OCI-LY1 (cell line): ENCODE data around the gene LRRC8D.

Experiments
- H2AFZ ChIP-seq: fragments of 200-600 bp; sonication (generic), shearing (Covaris generic); 2 replicates; pipeline ENCODE4 v1.6.0; 2014; ENCODE audit warnings: antibody characterized with exemption, mild to moderate bottlenecking, low read length
- H3F3A ChIP-seq: fragments of 200-600 bp; sonication (generic), shearing (Covaris generic); 2 replicates; pipeline ENCODE4 v1.6.0; 2014; ENCODE audit warnings: mild to moderate bottlenecking, antibody characterized with exemption, low read length, moderate library complexity; ENCODE audit not compliant: insufficient read depth
- H3K27ac ChIP-seq: fragments of 200-600 bp; sonication (generic); 2 replicates; pipeline ENCODE4 v1.5.1; 2014; ENCODE audit warnings: low read length, mixed run types, mild to moderate bottlenecking, low read depth; ENCODE audit not compliant: poor library complexity, severe bottlenecking
- H3K27me3 ChIP-seq: fragments of 200-600 bp; sonication (generic); 2 replicates; pipeline ENCODE4 v1.6.0; 2014; ENCODE audit warnings: antibody characterized with exemption, mild to moderate bottlenecking, low read length, moderate library complexity; ENCODE audit not compliant: insufficient read depth
- H3K36me3 ChIP-seq: fragments of 200-600 bp; sonication (generic); 2 replicates; pipeline ENCODE4 v1.6.1; 2014; ENCODE audit warnings: mild to moderate bottlenecking, antibody characterized with exemption, low read length, moderate library complexity, mixed read lengths; ENCODE audit not compliant: insufficient read depth
- H3K4me1 ChIP-seq: fragments of 200-600 bp; sonication (generic); 2 replicates; pipeline ENCODE4 v1.5.1; 2014; ENCODE audit warnings: mild to moderate bottlenecking, low read length, moderate library complexity; ENCODE audit not compliant: insufficient read depth, severe bottlenecking
- H3K4me2 ChIP-seq: fragments of 200-600 bp; sonication (generic), shearing (Covaris generic); 2 replicates; pipeline ENCODE4 v1.6.1; 2014; ENCODE audit warnings: low read length
- H3K4me3 ChIP-seq: fragments of 200-600 bp; sonication (generic); 2 replicates; pipeline ENCODE4 v1.5.1; 2014; ENCODE audit warnings: low read length, low read depth, mild to moderate bottlenecking, mixed read lengths; ENCODE audit not compliant: poor library complexity, severe bottlenecking
- H3K79me2 ChIP-seq: fragments of 200-600 bp; shearing (Covaris generic); 2 replicates; pipeline ENCODE4 v1.6.1; 2016; ENCODE audit warnings: mixed run types, low read length, mixed read lengths; ENCODE audit not compliant: insufficient read depth
- H3K9ac ChIP-seq: fragments of 200-600 bp; sonication (generic), shearing (Covaris generic); 2 replicates; pipeline ENCODE4 v1.6.1; 2014; ENCODE audit warnings: mild to moderate bottlenecking, low read length, mixed read lengths
- H3K9me2 ChIP-seq: fragments of 200-600 bp; sonication (generic), shearing (Covaris generic); 2 replicates; pipeline ENCODE4 v1.6.1; 2014; ENCODE audit warnings: low read depth, mild to moderate bottlenecking, low read length, mixed read lengths
- H3K9me3 ChIP-seq: fragments of 200-600 bp; shearing (Covaris generic); 2 replicates; pipeline ENCODE4 v1.6.1; 2014; ENCODE audit warnings: low read length, mixed read lengths
- H4K20me1 ChIP-seq: fragments of 200-600 bp; sonication (generic), shearing (Covaris generic); 2 replicates; pipeline ENCODE4 v1.6.0; 2016; ENCODE audit warnings: mild to moderate bottlenecking, low read length; ENCODE audit not compliant: insufficient read depth
- EZH2 ChIP-seq: fragments of 200-600 bp; sonication (generic), shearing (Covaris generic); IDR thresholded peaks from 2 replicates; pipeline ENCODE4 v1.8.0; 2017; ENCODE audit warnings: borderline replicate concordance, mixed run types, mild to moderate bottlenecking, antibody characterized with exemption, low read length, moderate library complexity, mixed read lengths
- TF ChIP-seq, protein P1 (sequence below): fragments of 200-600 bp; sonication (generic), shearing (Covaris generic); IDR thresholded peaks from 2 replicates; pipeline ENCODE4 v1.5.1; 2017; ENCODE audit warnings: mild to moderate bottlenecking, antibody characterized with exemption, low read length, moderate library complexity, mixed read lengths

LRRC8D gene

GRCh38 chr1:89934461-89934860 lies 113.6 kb downstream of the LRRC8D start:
- no peak overlapping the region for H3K9ac ChIP-seq
- no peak overlapping the region for H3K4me2 ChIP-seq
- no peak overlapping the region for H2AFZ ChIP-seq
- H3K27ac ChIP-seq: no peak overlapping the region
- TF ChIP-seq, protein P1, sequence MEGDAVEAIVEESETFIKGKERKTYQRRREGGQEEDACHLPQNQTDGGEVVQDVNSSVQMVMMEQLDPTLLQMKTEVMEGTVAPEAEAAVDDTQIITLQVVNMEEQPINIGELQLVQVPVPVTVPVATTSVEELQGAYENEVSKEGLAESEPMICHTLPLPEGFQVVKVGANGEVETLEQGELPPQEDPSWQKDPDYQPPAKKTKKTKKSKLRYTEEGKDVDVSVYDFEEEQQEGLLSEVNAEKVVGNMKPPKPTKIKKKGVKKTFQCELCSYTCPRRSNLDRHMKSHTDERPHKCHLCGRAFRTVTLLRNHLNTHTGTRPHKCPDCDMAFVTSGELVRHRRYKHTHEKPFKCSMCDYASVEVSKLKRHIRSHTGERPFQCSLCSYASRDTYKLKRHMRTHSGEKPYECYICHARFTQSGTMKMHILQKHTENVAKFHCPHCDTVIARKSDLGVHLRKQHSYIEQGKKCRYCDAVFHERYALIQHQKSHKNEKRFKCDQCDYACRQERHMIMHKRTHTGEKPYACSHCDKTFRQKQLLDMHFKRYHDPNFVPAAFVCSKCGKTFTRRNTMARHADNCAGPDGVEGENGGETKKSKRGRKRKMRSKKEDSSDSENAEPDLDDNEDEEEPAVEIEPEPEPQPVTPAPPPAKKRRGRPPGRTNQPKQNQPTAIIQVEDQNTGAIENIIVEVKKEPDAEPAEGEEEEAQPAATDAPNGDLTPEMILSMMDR: no peak
- no peak for TF ChIP-seq EZH2
- H4K20me1 ChIP-seq: no peaks in the 10 kb centered on the region
- H3F3A ChIP-seq: no peaks in the 10 kb centered on the region
- no peaks in the 10 kb centered on the region for H3K4me1 ChIP-seq
- no peaks in the 10 kb centered on the region for H3K79me2 ChIP-seq
- no peaks in the 10 kb centered on the region for H3K9me2 ChIP-seq
- no peaks in the 10 kb centered on the region for H3K27me3 ChIP-seq
- no peak overlapping the region for H3K4me3 ChIP-seq
- peaks cover 54% of the 10 kb centered on the region for H3K36me3 ChIP-seq
- H3K9me3 ChIP-seq: no peaks in the 10 kb centered on the region

DNA sequence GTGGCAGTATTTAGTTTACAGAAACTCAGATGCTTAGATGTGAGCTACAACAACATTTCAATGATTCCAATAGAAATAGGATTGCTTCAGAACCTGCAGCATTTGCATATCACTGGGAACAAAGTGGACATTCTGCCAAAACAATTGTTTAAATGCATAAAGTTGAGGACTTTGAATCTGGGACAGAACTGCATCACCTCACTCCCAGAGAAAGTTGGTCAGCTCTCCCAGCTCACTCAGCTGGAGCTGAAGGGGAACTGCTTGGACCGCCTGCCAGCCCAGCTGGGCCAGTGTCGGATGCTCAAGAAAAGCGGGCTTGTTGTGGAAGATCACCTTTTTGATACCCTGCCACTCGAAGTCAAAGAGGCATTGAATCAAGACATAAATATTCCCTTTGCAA lies 114.4 kb downstream of the LRRC8D start:
- Histone ChIP-seq H3K4me1 (no peaks in the 10 kb centered on the region), H3K36me3 (peaks cover 54% of the 10 kb centered on the region), H3K9me2 (no peaks in the 10 kb centered on the region), H3K4me3 (no peak overlapping the region), H3K9me3 (no peaks in the 10 kb centered on the region), H3K27me3 (no peaks in the 10 kb centered on the region), H4K20me1 (no peaks in the 10 kb centered on the region), H3K9ac (no peak overlapping the region), H3K27ac (no peak overlapping the region), H3K4me2 (no peak overlapping the region), H2AFZ (no peak overlapping the region), H3K79me2 (no peaks in the 10 kb centered on the region), H3F3A (no peaks in the 10 kb centered on the region)
- no peak for TF ChIP-seq EZH2
- TF ChIP-seq, protein P1: no peak

GRCh38 chr1:89936694-89937093 lies 115.9 kb downstream of the LRRC8D start:
- Histone ChIP-seq H3K9me3 (no peaks in the 10 kb centered on the region), H3K27ac (no peak overlapping the region), H3K4me3 (no peak overlapping the region), H3K9ac (no peak overlapping the region), H2AFZ (no peak overlapping the region), H3K27me3 (no peaks in the 10 kb centered on the region), H3K36me3 (peaks cover 54% of the 10 kb centered on the region), H3K79me2 (no peaks in the 10 kb centered on the region), H3K4me2 (no peak overlapping the region), H4K20me1 (no peaks in the 10 kb centered on the region), H3F3A (no peaks in the 10 kb centered on the region), H3K9me2 (no peaks in the 10 kb centered on the region), H3K4me1 (peaks cover 11% of the 10 kb centered on the region)
- TF ChIP-seq, protein P1: no peak
- TF ChIP-seq EZH2: no peak
